HepG2 (cell line): Measurements from ENCODE around the gene ZNHIT1. TPM values are rescaled to one million over a fixed set of nuclear protein-coding genes. Genes with fewer than 3 reads are reported as not detected.

Experiments used
- ARNT ChIP-seq: fragments of 450-650 bp; IDR thresholded peaks from 2 replicates; pipeline ENCODE4 v1.6.1; 2017
- CBX5 ChIP-seq: sonication (generic); formaldehyde crosslinking; IDR thresholded peaks from 2 replicates; pipeline ENCODE4 v1.4.0; 2020; ENCODE audit warnings: missing genetic modification reagents, borderline replicate concordance
- CHD4 ChIP-seq: fragments of 200-600 bp; sonication (generic); IDR thresholded peaks from 2 replicates; pipeline ENCODE4 v1.7.0; 2017; ENCODE audit warnings: mild to moderate bottlenecking, low read length, borderline replicate concordance
- FOSL2 ChIP-seq: sonication (generic); formaldehyde crosslinking; IDR thresholded peaks from 2 replicates; pipeline ENCODE4 v1.4.0; 2020; ENCODE audit warnings: missing genetic modification reagents
- IKZF1 ChIP-seq: fragments of 450-650 bp; IDR thresholded peaks from 2 replicates; pipeline ENCODE4 v1.7.1; 2016
- KAT7 ChIP-seq: IDR thresholded peaks from 2 replicates; pipeline ENCODE4 v1.6.1; 2018; ENCODE audit warnings: borderline replicate concordance, missing compliant biosample characterization
- KDM1A ChIP-seq: IDR thresholded peaks from 2 replicates; pipeline ENCODE4 v1.6.1; 2016; ENCODE audit warnings: missing compliant biosample characterization
- NONO ChIP-seq, 2 experiments: fragments of 450-650 bp in 1 of 2; sonication (generic) in 1 of 2; formaldehyde crosslinking in 1 of 2; IDR thresholded peaks in 1 of 2; conservative IDR thresholded peaks in 1 of 2; 2 replicates each; pipeline versions ENCODE4 v1.6.1 to v1.8.0; 2017 to 2022; ENCODE audit warnings: mild to moderate bottlenecking in 1 of 2, missing genetic modification reagents in 1 of 2, moderate library complexity in 1 of 2
- NR2C2 ChIP-seq: sonication (generic); formaldehyde crosslinking; IDR thresholded peaks from 2 replicates; pipeline ENCODE4 v1.4.0; 2020; ENCODE audit warnings: missing genetic modification reagents, mild to moderate bottlenecking, moderate library complexity, borderline replicate concordance
- RBM22 ChIP-seq: fragments of 200-400 bp; formaldehyde crosslinking; optimal IDR thresholded peaks from 2 replicates; pipeline ENCODE3; 2017; ENCODE audit warnings: mild to moderate bottlenecking, low read length, moderate library complexity
- RFXAP ChIP-seq: sonication (generic); formaldehyde crosslinking; IDR thresholded peaks from 2 replicates; pipeline ENCODE4 v1.4.0; 2020; ENCODE audit warnings: missing genetic modification reagents, borderline replicate concordance
- SAP130 ChIP-seq: IDR thresholded peaks from 2 replicates; pipeline ENCODE4 v1.6.1; 2016; ENCODE audit warnings: low read depth
- SRF ChIP-seq: IDR thresholded peaks from 2 replicates; pipeline ENCODE4 v1.6.1; 2011; ENCODE audit warnings: mild to moderate bottlenecking, low read depth, low read length, moderate library complexity
- SUZ12 ChIP-seq: fragments of 150-350 bp; IDR thresholded peaks from 2 replicates; pipeline ENCODE4 v1.6.1; 2014; ENCODE audit warnings: low read depth, low read length
- TBX2 ChIP-seq: sonication (generic); formaldehyde crosslinking; IDR thresholded peaks from 2 replicates; pipeline ENCODE4 v1.5.0; 2020; ENCODE audit warnings: missing genetic modification reagents, mild to moderate bottlenecking, borderline replicate concordance
- ZBTB37 ChIP-seq: sonication (generic); formaldehyde crosslinking; IDR thresholded peaks from 2 replicates; pipeline ENCODE4 v1.4.0; 2020; ENCODE audit warnings: mild to moderate bottlenecking, missing genetic modification reagents
- ZBTB8A ChIP-seq: sonication (generic); formaldehyde crosslinking; IDR thresholded peaks from 2 replicates; pipeline ENCODE4 v1.4.0; 2020; ENCODE audit warnings: mild to moderate bottlenecking, low read depth, missing genetic modification reagents, borderline replicate concordance
- ZC3H4 ChIP-seq: sonication (generic); formaldehyde crosslinking; IDR thresholded peaks from 2 replicates; pipeline ENCODE4 v1.4.0; 2020; ENCODE audit warnings: missing genetic modification reagents, borderline replicate concordance
- ZFP36L2 ChIP-seq: sonication (generic); formaldehyde crosslinking; IDR thresholded peaks from 2 replicates; pipeline ENCODE4 v1.4.0; 2020; ENCODE audit warnings: missing genetic modification reagents
- ZFP91 ChIP-seq: sonication (generic); formaldehyde crosslinking; IDR thresholded peaks from 2 replicates; pipeline ENCODE4 v1.9.0; 2022; ENCODE audit warnings: missing genetic modification reagents, mild to moderate bottlenecking, borderline replicate concordance
- ZNF138 ChIP-seq: sonication (generic); formaldehyde crosslinking; IDR thresholded peaks from 2 replicates; pipeline ENCODE4 v1.5.0; 2020; ENCODE audit warnings: mild to moderate bottlenecking, low read depth, missing genetic modification reagents
- ZNF160 ChIP-seq: sonication (generic); formaldehyde crosslinking; IDR thresholded peaks from 2 replicates; pipeline ENCODE4 v1.8.0; 2022; ENCODE audit warnings: mild to moderate bottlenecking, inconsistent platforms, missing genetic modification reagents
- ZNF431 ChIP-seq: sonication (generic); formaldehyde crosslinking; IDR thresholded peaks from 2 replicates; pipeline ENCODE4 v1.9.0; 2022; ENCODE audit warnings: missing genetic modification reagents, low read depth, mild to moderate bottlenecking, borderline replicate concordance
- ZNF569 ChIP-seq: sonication (generic); formaldehyde crosslinking; IDR thresholded peaks from 2 replicates; pipeline ENCODE4 v1.5.0; 2020; ENCODE audit warnings: mild to moderate bottlenecking, missing genetic modification reagents, moderate library complexity, borderline replicate concordance
- ZNF614 ChIP-seq: IDR thresholded peaks from 2 replicates; pipeline ENCODE4 v1.6.1; 2018; ENCODE audit warnings: missing biosample characterization, missing genetic modification reagents, inconsistent platforms, borderline replicate concordance
- polyA plus RNA-seq, 8 experiments: library from polyadenylated mRNA; depleted of rRNA in 3 of 8; stranded (reverse) in 7 of 8; unstranded in 1 of 8; fragments of >200 nt; fragmentation: Illumina TruSeq in 4 of 8; extraction: Trizol in 4 of 8; gene quantifications; 2 replicates each; pipeline versions ENCODE4 v1.2.1 to v1.2.3, GENCODE V29; 2011 to 2016; ENCODE audit warnings: low read depth in 4 of 8, missing spikeins in 1 of 8, mixed read lengths in 1 of 8; ENCODE audit not compliant: insufficient read depth in 1 of 8
- total RNA-seq, 5 experiments: library from RNA; depleted of rRNA; stranded (reverse); fragments of >200 nt; fragmentation: Illumina TruSeq; extraction: Trizol; gene quantifications; 2 replicates each; pipeline ENCODE4 v1.2.3, GENCODE V29; 2016; ENCODE audit warnings: low read depth in 1 of 5
- TF ChIP-seq, protein P1 (sequence below): sonication (generic); formaldehyde crosslinking; IDR thresholded peaks from 2 replicates; pipeline ENCODE4 v1.4.0; 2020; ENCODE audit warnings: missing genetic modification reagents, borderline replicate concordance

The ZNHIT1 gene
- total and polyA plus RNA-seq, 2 of the 13 experiments (the other 11 are each of a cell fraction or from before 2014, with no cell fraction given): 32.5 to 64.5 TPM

DNA sequence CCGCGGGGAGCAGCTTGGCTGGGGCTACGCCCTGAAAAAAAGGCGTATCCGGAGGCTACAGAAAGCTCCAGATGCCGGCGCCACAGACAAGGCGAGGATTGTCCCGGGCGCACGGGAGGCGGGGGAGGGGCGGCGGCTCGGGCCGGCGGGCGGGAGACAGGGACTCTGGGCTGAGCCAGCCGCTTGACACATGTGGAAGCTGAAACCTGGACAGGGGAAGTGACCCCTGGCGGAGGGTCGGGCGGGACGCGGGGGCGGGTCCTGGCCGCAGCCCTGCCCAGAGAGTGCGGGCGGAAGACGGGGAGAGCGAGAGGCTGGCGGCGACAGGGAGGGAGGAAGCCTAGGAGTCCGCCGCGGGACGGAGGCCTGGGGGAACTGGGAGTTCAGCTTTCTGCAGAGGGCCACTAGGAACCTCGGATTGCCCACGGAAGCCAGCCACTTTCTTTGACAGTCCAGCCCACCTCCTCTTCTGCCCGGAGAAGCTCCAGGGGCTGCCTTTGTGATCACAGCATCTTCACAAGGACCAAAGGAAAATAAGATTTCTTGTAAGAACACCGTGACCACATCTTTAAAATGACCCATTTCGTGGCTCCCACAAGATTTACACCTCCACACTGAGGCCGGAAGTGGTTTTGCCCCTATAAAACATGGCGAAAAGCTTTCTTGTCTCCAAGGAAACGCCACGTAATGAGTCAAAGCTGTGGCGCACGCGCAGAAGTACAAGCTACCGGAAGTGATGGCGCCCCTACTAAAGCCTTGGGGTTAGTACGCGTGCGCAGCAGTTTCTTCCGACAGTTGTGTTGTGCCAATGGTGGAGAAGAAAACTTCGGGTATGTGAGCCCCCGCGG is at the start of gene ZNHIT1, which contains the start of gene PLOD3 (continued):
- TF ChIP-seq ZBTB37 (CRISPR knock-in tag) (no peak), KDM1A (CRISPR knock-in tag) (no peak), SRF (no peak), ZNF614 (CRISPR knock-in tag) (peak; percentile 18; the same call in 1 of the 2 replicates), ZNF569 (CRISPR knock-in tag) (no peak), RBM22 (peak; percentile 94), ZC3H4 (CRISPR knock-in tag) (no peak; the same call in 1 of the 2 replicates), ARNT (0 out of 2 replicates have a peak, but pooled peaks have one; percentile 55), RFXAP (CRISPR knock-in tag) (peak; percentile 47; the same call in 1 of the 2 replicates), ZNF138 (CRISPR knock-in tag) (peak; percentile 0; the same call in 1 of the 2 replicates), KAT7 (CRISPR knock-in tag) (0 out of 2 replicates have a peak, but pooled peaks have one; percentile 36), ZNF160 (CRISPR knock-in tag) (no peak; the same call in 1 of the 2 replicates), TBX2 (0 out of 2 replicates have a peak, but pooled peaks have one; percentile 57), SAP130 (CRISPR knock-in tag) (peak; percentile 91), NONO (IDR thresholded peaks at IDR 0.05) (no peak), NONO (CRISPR knock-in tag; conservative IDR thresholded peaks at IDR 0.05) (peak; percentile 75), NR2C2 (CRISPR knock-in tag) (peak; percentile 90; the same call in 1 of the 2 replicates), ZBTB8A (no peak), ZNF431 (0 out of 2 replicates have a peak, but pooled peaks have one; percentile 58), CBX5 (CRISPR knock-in tag) (peak; percentile 28; the same call in 1 of the 2 replicates), ZFP36L2 (CRISPR knock-in tag) (no peak), IKZF1 (no peak), CHD4 (peak; percentile 46; the same call in 1 of the 2 replicates), FOSL2 (CRISPR knock-in tag) (peak; percentile 39; the same call in 1 of the 2 replicates), SUZ12 (no peak), ZFP91 (CRISPR knock-in tag) (peak; percentile 35; the same call in 1 of the 2 replicates)
- TF ChIP-seq, protein P1, sequence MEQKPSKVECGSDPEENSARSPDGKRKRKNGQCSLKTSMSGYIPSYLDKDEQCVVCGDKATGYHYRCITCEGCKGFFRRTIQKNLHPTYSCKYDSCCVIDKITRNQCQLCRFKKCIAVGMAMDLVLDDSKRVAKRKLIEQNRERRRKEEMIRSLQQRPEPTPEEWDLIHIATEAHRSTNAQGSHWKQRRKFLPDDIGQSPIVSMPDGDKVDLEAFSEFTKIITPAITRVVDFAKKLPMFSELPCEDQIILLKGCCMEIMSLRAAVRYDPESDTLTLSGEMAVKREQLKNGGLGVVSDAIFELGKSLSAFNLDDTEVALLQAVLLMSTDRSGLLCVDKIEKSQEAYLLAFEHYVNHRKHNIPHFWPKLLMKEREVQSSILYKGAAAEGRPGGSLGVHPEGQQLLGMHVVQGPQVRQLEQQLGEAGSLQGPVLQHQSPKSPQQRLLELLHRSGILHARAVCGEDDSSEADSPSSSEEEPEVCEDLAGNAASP (CRISPR knock-in tag): peak; percentile 39; the same call in 1 of the 2 replicates
